NAMALWA (cell line): ENCODE data around the gene SLIT1.

Experiments
- DNase-seq: peaks from one replicate; pipeline ENCODE4 v3.0.0-alpha.2; 2015; ENCODE audit warnings: low spot score

The SLIT1 gene

DNA sequence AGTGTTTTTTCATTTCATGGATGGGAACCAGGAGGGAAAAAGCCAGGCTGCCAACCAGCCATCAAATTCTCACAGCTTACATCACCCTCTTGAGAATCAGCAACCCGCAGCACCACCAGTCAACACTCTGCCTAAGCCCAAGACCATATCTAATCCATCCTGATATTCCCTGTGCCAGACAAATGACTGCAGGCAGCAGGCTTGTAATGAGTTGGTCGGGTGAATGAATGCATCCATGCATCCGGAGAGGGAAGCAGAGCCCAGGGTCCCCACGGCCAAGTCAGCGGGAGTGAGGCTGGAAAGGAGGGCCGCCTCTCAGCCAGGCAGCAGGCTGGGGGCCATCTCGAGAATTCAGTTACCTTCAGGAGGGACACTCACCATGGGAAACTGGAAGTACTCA, 46.9 kb downstream of the SLIT1 start:
- no peak for DNase-seq

DNA sequence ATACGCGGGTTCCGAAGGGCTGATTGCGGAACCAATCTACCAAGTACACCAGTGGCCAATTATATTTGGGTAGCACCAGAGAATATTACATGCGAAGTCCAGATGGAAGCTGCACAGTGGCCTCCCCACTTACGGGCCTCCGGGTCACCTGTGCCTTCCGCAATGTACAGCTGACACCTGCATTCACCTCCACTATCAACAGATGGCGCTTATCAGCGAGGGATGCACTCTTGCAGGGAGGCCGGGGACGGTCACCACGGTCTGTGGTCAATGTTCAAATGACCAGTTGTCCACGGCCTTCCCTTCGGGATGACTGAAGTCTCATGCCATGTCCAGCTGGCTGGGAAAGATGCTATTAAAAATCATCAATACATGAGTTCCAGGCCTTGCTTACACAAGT, 47.6 kb downstream of the SLIT1 start:
- DNase-seq: no peak

DNA sequence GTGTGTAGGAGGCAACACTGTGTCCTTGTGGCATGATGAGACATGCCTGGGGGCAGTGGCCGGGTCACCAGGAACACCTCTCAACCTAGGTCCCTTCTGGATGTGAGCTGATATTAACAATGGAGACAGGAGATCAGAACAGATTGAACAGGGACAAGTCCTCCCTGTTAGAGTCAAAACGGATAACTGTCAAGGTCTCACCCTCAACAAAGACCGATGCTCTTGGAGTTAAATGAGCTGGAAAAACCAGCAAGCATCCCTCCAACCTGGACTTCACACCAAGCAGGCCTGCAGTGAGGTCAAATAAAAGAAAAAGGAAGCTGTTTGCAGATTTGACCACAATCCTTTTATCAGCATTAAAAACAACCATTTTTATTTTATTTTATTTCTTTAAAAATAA, 49.0 kb downstream of the SLIT1 start:
- DNase-seq: no peak

DNA sequence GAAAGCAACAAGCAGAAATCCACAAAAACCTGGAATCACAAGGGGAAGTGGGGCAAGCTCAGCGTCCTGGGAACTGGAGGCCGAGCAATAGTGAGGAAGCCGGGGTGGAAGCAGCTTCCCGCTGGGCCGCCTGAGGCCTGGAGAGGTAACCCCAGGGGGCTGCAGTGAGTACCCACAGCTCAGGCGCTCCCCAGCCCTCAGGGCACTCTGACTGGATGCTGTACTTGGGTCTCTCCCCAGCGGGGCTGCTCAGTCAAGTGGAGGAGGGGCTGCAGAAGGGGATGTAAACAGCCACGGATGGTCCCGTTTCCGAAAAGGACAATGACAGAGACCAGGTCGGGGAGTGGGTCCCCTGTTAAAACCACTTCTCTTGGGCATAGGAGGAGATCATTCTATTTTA, 50.3 kb downstream of the SLIT1 start:
- no peak for DNase-seq

DNA sequence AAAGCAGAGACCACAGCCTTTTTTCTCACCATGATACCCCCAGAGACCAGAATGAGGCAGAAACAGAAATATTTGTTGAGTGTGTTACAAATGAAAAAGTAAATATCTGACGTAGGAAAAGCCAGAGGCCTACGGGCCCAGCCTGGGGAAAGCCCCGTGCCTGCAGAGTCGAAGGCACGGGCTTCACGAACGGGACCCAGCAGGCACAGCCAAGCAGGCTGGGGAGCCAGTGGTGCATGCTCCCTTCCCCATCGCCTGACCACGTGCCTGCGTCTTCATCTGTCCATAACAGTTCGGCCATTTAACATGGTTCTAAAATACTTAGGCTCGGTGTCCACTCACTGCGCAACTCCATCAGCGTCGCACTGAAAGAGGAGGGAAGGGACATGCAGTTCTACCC, 50.8 kb downstream of the SLIT1 start:
- no peak for DNase-seq

DNA sequence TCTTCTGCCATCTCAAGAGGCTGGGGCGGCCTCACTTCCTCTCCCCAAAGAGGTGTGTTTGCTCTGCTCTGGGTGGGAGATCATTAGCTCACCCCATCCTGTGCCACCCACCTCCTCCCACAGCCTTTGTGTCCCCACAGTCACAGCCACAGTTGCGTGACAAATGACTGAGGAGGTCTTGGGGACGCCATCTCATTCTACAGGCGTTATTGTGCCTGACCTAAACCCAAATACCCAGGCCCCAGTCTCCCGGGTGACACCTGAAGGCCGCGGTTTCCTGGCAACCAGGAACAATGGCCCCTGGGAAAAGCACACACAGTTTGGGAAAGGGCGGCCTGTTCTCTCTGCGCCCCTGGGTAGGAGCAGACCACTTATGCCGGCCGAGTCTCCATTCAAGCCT, 51.6 kb downstream of the SLIT1 start:
- no peak for DNase-seq

DNA sequence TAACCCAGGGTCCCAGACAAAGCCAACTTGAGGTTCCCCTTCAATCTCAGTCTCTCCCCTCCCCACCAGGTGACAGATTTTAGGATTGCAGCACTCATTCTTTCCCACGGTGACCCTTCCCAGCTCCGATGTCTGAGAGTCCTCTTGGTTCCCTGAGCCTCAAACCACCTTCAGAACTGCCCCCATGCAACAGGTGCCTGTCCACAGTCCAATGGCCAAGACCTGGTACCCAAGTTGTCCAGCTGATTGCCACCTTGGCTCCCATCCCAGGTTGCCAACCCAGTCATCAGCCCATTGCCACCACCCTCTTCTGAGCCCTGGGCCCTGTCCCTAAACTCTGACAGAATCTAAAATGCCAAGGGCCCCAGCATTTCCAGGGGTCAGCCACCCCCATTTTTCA, 53.5 kb downstream of the SLIT1 start:
- no peak for DNase-seq

DNA sequence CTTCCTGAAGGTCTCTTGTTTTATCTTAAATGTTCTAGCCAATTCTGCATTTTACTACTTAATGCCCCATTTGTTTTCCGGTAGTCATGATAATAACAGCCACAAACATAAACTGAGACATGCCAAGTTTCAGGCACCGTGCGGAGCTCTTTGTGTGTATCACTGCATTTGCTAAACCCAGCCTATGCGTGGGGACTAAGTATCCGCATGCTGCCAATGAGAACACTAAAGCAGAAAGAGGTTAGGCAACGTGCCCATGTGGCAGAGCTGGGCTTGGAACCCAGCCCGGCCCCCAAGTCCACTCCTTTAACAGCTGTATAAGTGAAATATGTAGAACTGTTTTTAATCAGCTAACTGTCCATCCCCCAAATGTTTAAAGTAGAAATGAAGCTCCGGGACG, 54.1 kb downstream of the SLIT1 start:
- DNase-seq: no peak

DNA sequence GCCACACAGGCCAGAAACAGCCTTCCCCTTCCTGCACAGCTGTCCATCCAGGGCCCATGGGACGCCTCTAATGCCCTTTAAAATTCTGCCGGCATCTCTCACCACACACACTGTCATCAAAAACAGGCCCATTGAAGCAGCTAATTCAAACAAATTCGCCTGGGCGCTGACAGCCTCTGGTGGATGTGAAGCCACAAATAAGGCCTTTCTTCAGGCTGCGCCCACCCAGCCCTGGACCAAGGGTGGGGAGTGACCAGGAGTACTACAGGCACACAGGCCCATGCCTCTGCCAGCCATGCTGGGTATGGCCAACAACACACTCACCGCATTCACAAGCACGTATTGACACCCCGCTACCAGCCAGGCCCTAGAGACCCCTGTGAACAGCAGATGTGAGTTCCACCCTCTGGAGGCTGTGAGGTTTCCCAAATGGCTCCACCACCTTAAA, 54.6 kb downstream of the SLIT1 start:
- DNase-seq: no peak

DNA sequence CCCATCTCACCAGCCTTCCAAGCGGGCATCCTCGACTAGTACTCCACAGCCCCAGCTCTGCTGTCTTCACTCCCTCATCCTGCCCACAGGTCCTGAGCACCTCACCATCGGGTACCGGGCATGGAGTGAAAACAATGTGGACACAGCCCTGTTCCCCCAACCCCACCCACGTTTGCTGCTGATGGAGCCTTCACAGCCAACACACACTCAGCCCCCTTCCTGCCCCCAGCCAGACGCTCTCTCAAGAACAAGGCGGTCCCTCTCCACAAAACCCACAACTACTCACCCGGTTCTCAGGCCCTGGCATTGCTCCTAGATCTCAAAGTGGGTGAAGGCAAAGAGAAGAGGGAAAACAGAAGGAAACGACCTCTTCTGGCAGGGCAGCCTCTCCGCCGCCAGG, 56.1 kb downstream of the SLIT1 start:
- no peak for DNase-seq

DNA sequence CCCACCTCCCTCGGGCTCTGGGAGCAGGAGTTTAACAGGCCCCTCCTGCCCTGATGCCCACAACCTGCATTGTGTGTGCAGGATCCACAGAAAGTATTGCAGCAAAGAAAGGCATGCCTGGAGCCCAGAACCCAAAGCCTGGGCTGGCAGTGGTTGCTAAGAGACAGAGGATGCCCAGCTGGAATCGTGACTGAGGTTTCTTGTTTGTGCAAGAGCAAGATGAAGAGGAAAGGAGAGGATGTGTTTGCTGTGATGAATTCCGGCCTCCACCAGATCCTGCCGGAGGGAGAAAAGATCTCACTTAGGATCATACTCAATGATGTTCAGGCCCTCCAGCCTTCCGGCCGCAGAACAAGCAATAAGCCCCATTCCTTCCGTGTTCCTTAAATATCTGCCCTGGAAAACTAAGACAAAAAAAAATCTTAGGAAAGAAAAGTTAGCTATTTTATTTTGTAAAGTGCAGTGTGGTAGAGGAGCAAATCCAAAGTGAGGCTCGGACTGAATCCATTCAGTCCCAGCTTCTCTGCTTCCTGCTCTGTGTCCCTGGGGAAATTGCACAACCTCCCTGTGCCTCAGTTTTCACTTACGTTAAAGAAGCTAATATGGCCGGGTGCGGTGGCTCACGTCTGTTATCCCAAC, 57.1 kb downstream of the SLIT1 start:
- no peak for DNase-seq

DNA sequence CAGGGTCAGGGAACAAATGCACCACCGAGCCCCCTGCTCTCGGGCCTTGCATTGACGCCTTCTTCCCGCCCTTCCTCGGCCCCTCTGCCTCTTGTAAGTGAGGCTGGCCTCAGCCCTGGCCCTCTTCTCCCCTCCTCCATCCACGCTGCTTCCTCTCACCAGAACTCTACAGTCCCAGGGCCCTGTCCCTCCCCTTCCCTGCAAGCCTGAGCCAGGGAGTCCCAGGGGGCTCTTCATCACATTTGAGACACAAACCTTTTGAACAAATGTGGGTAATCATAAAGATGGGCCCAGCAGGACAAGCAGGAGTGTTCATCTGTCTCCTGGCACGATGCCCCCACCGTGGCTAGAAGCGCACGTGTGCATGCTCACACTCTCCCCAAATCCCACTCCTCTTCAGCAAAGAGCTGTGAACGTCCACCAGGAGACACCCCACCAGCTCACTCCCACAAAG, 57.7 kb downstream of the SLIT1 start:
- no peak for DNase-seq

DNA sequence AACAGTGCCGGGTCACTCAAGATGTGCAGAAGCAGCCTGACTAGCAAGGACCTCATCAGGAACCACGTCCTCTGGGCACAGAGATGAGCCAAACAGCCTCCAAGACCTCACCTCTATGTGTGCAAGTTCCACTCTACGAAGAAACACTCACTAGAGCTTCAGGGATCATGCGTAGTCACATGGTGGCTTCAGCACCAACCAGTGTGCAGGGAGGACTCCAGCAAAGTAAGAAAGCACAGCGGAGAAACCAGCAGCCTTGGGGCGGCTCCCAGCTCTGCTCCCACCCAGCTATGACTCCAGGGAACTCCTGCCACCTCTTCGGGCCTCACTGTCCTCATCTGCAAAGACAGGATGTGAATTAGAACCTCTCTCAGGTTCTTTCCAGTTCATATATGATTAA, 58.2 kb downstream of the SLIT1 start:
- DNase-seq: no peak

DNA sequence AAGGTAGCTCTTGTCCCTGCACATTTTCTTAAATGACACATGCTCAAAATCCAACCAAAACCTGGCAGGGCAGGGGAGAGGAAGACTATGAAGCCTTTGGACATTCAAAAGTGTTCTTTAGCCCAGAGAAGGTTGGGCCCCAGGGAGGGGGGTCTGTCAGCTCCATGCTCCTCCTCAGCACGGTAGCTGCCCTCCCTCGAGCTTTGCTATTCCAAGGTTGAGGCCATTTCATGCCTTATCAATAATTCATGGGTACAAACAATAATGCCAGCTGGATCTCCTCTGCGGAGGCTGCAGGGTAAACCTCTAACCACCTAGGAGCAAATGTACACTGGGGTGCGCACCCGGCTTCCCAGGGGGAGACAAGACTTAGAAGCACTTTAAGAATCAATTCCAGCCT, 61.5 kb downstream of the SLIT1 start:
- no peak for DNase-seq

DNA sequence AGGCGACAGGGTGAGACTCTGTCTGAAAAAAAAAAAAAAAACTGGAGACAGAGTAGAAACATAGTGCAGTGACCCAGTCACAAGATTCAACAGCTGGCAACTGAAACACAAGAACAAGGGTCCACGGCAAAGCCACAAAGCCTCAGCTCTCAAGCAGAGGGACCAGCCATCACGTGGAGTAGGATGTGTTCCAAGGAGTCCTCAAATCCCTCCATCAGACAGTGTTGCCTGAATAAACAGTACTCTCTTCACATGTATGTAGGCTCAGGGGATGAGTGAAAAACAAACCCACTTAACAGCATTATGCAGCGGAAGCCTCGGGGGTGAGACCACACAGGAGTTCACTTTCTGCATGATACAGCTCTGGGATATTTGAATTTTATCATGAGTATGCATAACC, 62.0 kb downstream of the SLIT1 start:
- DNase-seq: no peak

DNA sequence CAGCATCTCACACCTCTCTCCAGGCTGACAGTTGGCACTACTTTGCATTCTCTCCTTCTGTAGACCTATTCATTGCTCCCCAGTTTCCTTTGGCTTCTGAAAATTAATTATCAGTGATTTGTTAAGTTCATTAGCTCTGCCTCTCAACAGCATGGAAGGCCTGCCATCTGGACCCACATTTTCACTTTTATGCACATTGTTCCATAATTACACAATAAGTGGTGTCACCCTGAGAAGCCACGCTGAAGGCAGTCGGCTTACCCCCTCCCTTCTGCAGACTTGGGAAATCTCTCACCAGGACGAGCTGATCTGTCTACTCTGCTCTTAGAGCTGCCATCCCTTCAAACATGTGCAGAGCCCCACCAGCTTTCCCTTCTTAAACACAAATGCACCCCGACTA, 64.7 kb downstream of the SLIT1 start:
- no peak for DNase-seq

DNA sequence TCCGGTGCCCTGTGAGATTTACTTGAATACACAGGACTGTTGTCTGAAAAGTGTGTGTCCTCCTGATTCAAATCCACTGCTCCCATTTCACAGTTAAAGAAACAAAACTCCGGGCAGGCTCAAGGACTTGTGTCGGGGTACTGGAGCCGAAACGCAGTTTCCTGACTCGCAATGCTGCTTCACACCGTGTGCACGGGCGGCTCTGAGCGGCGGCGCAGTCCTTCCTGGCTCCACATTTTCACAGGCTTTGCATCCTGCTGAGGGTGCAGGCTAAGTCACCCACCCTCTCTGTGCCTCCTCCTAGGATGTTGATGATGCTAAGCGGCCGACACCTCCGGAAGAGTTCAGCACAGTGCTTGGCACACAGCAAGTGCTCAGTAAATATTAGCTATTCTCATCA, 65.4 kb downstream of the SLIT1 start:
- DNase-seq: no peak

DNA sequence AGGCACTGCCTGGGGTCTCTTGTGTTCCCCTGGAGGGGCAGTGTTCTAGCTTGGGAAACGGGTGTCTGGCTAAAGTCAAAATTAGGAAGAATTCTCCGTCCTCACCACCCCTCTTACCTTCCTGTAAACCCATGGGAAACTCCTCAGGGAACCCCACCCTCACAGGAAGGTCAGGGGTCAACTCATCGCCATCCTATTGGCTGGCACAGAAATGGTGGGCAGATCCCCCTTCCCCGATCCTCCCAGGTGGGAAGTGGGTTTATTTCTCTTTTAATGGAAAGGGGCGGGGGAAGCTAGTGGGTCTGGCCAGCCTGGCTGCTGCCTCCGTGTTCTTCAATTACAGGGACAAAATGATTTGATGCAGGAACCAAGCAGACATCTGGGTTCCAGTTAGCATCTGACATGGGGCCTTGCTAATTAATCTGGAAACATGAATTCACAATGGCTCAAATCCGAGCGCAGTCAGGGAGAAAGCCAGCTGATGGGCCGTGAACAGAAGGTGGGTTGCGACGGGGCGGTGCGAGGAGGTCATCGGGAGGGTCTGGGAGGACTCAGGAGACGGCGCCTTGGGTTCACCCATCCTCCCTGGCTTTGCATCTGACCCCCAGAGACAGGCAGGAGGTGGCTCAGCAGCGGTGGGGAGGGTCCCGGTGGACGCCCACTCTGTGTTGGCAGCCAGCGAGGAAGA, 66.6 kb downstream of the SLIT1 start:
- no peak for DNase-seq

DNA sequence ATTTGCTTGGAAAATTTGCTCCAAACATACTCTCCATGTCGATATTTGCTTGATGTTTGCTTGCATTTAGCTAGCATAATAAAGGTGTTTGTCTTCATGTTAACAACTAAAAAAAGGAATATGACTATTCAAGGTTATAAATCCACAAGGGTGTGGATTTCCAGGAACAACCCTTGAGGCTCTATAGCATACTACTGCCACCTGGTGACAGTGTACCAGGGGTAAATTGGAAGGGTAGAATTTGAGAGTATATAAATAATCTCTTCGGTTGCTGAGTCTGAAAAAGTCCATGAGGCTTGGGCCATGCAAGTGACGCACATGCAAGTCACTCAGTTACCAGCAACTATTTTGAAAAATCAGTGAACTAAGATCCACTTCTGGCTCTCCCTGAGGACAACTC, 68.4 kb downstream of the SLIT1 start:
- DNase-seq: peak; percentile 34

DNA sequence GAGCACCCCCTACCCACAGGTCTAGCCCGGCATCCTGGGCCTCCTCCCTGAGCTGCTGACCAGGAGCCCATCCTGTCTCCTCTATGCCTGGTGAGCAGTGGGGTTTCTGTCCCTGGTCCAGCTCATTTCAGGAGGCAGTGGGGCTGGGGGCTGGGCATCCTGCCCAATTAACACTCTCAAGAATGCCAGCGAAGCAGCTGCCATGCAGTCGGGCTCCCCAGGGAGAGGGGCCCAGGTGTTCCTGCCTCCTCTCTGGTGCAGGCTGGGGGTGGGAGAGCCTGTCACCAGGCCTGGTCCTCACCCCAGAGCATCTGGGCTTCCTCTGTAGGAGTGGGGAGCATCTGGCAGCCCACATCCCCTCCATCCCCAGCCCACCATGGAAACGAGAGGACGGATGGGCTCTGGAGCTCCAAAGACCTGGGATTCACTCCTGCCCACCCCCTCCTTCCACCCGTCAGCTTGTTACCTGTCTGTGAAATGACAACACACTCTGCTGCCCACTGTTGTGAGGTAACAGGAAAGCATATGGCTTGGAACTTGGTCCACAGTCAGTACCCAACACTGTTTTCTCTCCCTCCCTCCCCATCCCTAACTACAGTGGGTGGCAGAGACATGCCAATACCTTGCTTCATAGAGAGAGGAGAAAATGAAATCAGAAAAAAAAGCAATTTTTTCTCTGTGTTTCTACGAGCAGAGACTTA, 69.1 kb downstream of the SLIT1 start:
- DNase-seq: no peak

DNA sequence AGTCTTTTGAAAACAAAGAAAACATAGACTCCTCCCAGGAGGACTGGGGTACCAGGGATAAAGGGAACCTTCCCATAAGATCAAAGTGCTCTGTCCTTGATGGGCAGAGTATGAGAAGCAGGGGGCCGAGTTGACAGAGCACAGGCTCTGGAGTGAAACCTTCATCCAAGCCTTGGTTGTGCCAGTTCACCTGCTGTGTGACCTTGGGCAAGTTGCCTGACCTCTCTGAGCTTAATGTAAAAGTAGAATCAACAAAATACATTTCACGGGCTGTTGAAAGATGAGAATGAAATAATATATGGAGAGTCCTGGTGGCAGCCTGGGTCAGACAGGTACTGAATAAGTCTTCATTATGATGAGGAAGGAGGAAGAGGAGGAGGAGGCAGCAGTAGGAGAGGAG, 69.9 kb downstream of the SLIT1 start:
- no peak for DNase-seq

DNA sequence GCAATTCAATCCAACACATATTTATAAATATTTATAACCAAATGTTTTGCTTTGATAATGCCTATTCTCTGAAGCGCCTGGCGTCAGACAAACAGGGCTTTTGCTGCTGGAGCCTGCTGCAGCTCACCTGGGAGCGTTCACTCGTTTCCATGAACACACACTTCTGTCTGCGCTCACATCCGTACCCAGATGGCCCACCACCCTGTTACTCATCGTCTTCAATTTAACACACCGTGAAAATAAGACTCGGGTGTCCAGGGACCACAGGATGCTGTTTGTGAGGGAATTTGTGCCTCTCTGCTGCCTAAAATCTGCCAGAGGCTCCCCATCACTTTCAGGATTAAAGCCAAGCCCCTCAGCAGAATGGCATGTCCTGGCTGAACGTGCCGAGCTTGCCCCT, 74.1 kb downstream of the SLIT1 start:
- DNase-seq: no peak

DNA sequence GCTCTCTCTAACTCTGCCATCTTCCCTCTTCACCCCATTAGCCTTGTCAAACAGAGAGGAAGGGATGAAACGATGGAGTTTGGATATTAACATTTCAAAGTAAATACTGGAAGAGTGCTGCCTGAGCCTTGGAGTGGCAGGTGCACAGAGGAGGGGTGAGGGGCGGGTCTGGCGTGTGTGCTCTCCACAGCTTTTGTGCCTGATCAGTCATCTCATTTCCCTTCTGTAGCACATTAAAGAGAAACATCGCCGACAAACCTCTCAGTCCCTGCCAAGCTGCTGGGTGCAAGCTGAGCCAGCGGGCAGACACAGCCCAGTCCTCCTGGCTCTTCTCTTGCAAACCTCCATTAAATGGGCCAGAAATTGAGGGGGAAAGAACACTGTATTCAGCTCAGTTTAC, 76.2 kb downstream of the SLIT1 start:
- no peak for DNase-seq

DNA sequence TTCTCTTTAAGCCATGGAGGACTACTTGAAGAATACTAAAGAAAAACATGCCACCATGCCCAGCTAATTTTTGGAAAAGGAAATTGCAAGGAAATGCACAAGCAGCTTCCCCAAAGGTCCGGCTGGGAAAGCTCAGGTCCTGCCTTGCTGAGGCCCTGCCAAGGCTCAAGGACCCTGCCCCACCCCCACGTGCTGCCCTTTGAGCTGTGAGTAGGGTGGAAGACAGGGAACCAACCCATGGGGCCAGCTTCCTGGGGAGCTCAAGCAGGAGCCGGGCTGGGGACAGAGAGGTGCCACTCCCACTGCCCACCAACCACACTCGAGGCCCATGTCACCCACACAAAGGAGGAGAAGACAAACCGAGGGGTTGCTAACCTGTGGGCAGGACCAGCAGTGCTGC, 78.2 kb downstream of the SLIT1 start:
- DNase-seq: no peak
